MG63 (cell line): ENCODE results near the gene UNC80. TPM values are rescaled to one million over a fixed set of nuclear protein-coding genes. Genes with fewer than 3 reads are reported as not detected.

Experiments
- DNase-seq: peaks from one replicate; pipeline ENCODE4 v3.0.0-alpha.2; 2020
- H3K27me3 ChIP-seq: fragments of 250-450 bp; sonication (Bioruptor Pico); 2 replicates; pipeline ENCODE4 v1.5.1; 2020; ENCODE audit warnings: mild to moderate bottlenecking, moderate library complexity
- H3K36me3 ChIP-seq: fragments of 250-450 bp; sonication (Bioruptor Pico); 2 replicates; pipeline ENCODE4 v1.5.1; 2020; ENCODE audit warnings: mild to moderate bottlenecking, moderate library complexity
- H3K4me3 ChIP-seq: fragments of 250-450 bp; sonication (Bioruptor Pico); 2 replicates; pipeline ENCODE4 v1.5.1; 2020; ENCODE audit warnings: mild to moderate bottlenecking, moderate library complexity
- H3K9me3 ChIP-seq: fragments of 250-450 bp; sonication (Bioruptor Pico); 2 replicates; pipeline ENCODE4 v1.5.1; 2020; ENCODE audit warnings: mild to moderate bottlenecking, moderate library complexity
- total RNA-seq: library from RNA; depleted of rRNA; stranded (reverse); fragments of >200 nt; shearing (Covaris generic); gene quantifications from 2 replicates; pipeline ENCODE4 v1.2.3, GENCODE V29; 2014; ENCODE audit warnings: low replicate concordance; rRNA removed

Gene UNC80
- total RNA-seq, 1 experiment from 2014 or later, result not detected

DNA sequence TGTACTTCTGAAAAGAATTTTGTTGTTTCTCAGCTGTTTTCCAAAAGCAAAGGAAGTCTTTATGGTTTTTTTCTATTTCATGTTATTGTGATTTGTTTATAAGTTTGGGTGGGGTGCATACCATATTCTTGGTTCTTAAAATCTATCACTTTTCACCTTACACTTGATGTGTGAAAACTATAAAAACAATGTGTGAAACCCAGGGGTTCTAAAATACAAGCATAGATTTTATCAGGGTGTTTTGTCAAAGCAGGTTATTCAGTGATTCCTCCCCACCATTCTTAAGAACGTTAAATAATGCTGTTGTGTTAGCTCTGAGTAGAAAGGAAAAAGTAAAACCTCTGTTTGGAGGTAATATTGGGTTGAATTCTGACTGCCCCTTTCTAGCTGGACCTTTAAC is 248.5 kb downstream of the UNC80 start:
- no peaks in the 10 kb centered on the region for H3K9me3 ChIP-seq
- H3K4me3 ChIP-seq, result no peak overlapping the region
- H3K36me3 ChIP-seq, result peaks cover 84% of the 10 kb centered on the region
- no peak for DNase-seq
- H3K27me3 ChIP-seq, result no peaks in the 10 kb centered on the region

- Histone ChIP-seq H3K36me3 (peaks cover 63% of the 10 kb centered on the region), H3K4me3 (no peak overlapping the region), H3K9me3 (no peaks in the 10 kb centered on the region), H3K27me3 (no peaks in the 10 kb centered on the region)
- DNase-seq, result no peak
Measured at GRCh38 chr2:210022824-210023223, 251.2 kb downstream of the UNC80 start.

- Histone ChIP-seq H3K4me3 (no peak overlapping the region), H3K27me3 (no peaks in the 10 kb centered on the region), H3K36me3 (peaks cover 24% of the 10 kb centered on the region), H3K9me3 (no peaks in the 10 kb centered on the region)
- DNase-seq, result no peak
Measured at GRCh38 chr2:210027608-210028007, 256.0 kb downstream of the UNC80 start.

GRCh38 chr2:210028178-210028577 is 256.5 kb downstream of the UNC80 start:
- peaks cover 18% of the 10 kb centered on the region for H3K36me3 ChIP-seq
- H3K9me3 ChIP-seq, result no peaks in the 10 kb centered on the region
- H3K27me3 ChIP-seq, result no peaks in the 10 kb centered on the region
- no peak for DNase-seq
- H3K4me3 ChIP-seq, result no peak overlapping the region

- H3K36me3 ChIP-seq, result no peaks in the 10 kb centered on the region
- H3K9me3 ChIP-seq, result no peaks in the 10 kb centered on the region
- no peak overlapping the region for H3K4me3 ChIP-seq
- H3K27me3 ChIP-seq, result no peaks in the 10 kb centered on the region
- DNase-seq, result no peak
Measured at GRCh38 chr2:210034087-210034683, 262.6 kb downstream of the UNC80 start.

DNA sequence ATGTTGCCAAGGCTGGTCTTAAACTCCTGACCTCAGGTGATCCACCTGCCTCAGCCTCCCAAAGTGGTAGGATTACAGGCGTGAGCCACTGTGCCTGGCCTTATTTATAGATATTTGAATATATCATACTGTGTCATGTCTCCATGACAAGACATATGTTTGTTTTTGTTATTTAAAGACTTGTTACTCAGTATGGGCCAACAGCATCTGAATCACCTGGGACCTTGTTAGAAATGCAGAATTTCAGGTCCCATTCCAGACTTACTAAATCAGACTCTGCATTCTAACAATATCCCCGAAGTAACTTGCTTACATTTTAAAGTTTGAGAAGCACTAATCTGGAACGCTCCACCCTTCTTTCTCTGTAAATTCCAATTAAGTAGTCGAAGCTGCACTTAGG is 264.0 kb downstream of the UNC80 start:
- H3K27me3 ChIP-seq, result no peaks in the 10 kb centered on the region
- H3K36me3 ChIP-seq, result no peaks in the 10 kb centered on the region
- H3K9me3 ChIP-seq, result no peaks in the 10 kb centered on the region
- H3K4me3 ChIP-seq, result no peak overlapping the region
- no peak for DNase-seq

GRCh38 chr2:210038078-210038477 is 266.4 kb downstream of the UNC80 start:
- DNase-seq, result no peak
- no peak overlapping the region for H3K4me3 ChIP-seq
- no peaks in the 10 kb centered on the region for H3K36me3 ChIP-seq
- no peaks in the 10 kb centered on the region for H3K27me3 ChIP-seq
- H3K9me3 ChIP-seq, result no peaks in the 10 kb centered on the region

- Histone ChIP-seq H3K36me3 (no peaks in the 10 kb centered on the region), H3K27me3 (no peaks in the 10 kb centered on the region), H3K9me3 (no peaks in the 10 kb centered on the region), H3K4me3 (no peak overlapping the region)
- no peak for DNase-seq
Measured at GRCh38 chr2:210046851-210047500, 275.3 kb downstream of the UNC80 start.

Other genes with a start within 250 kb of the UNC80 start
- 27.6 and 179 TPM in 2 replicates for gene RPE, start 230.8 kb downstream of the UNC80 start, total RNA-seq